ENCODE data around the gene DYDC2.
"Not testable (repeated sequence)": the region's sequence is repeated elsewhere in the genome, so short reads cannot be mapped to it uniquely, and the experiment has no call there.

DYDC2 gene

GRCh38 chr10:80356563-80356988, at the start of gene DYDC2, which contains the start of gene DYDC1:
TSS of gene DYDC2 (plus strand) at chr10:80356781. CDS start at chr10:80362444, 5,663 bp downstream.
TSS of gene DYDC1 (minus strand) at chr10:80356755. CDS start at chr10:80352601, 4,154 bp downstream.
- peak in 1 of 2 donors; percentile 6 for DNase-seq (ENCODE audit: low read depth in 1 of 2, low spot score in 1 of 2)

- DNase-seq (ENCODE audit: low read depth in 1 of 2, low spot score in 1 of 2), result no peak
Observed at GRCh38 chr10:80313523-80313922, 43.1 kb upstream of the DYDC2 start.

GRCh38 chr10:80315391-80315790, 41.2 kb upstream of the DYDC2 start:
- DNase-seq (ENCODE audit: low read depth in 1 of 2, low spot score in 1 of 2), result no peak

- no peak for DNase-seq (ENCODE audit: low read depth in 1 of 2, low spot score in 1 of 2)
Observed at GRCh38 chr10:80318742-80319141, 37.8 kb upstream of the DYDC2 start.

- no peak for DNase-seq (ENCODE audit: low read depth in 1 of 2, low spot score in 1 of 2)
Observed at GRCh38 chr10:80319318-80319717, 37.3 kb upstream of the DYDC2 start.

GRCh38 chr10:80319725-80320290, 36.8 kb upstream of the DYDC2 start:
- no peak for DNase-seq (ENCODE audit: low read depth in 1 of 2, low spot score in 1 of 2)

- no peak for DNase-seq (ENCODE audit: low read depth in 1 of 2, low spot score in 1 of 2)
Observed at GRCh38 chr10:80320377-80320776, 36.2 kb upstream of the DYDC2 start.

- DNase-seq (ENCODE audit: low read depth in 1 of 2, low spot score in 1 of 2), result no peak
Observed at GRCh38 chr10:80321183-80321582, 35.4 kb upstream of the DYDC2 start.

- DNase-seq (ENCODE audit: low read depth in 1 of 2, low spot score in 1 of 2), result no peak
Observed at GRCh38 chr10:80322158-80322557, 34.4 kb upstream of the DYDC2 start.

GRCh38 chr10:80322711-80323110, 33.9 kb upstream of the DYDC2 start:
- DNase-seq (ENCODE audit: low read depth in 1 of 2, low spot score in 1 of 2), result no peak

GRCh38 chr10:80323311-80323710, 33.3 kb upstream of the DYDC2 start:
- no peak for DNase-seq (ENCODE audit: low read depth in 1 of 2, low spot score in 1 of 2)

- no peak for DNase-seq (ENCODE audit: low read depth in 1 of 2, low spot score in 1 of 2)
Observed at GRCh38 chr10:80324086-80324485, 32.5 kb upstream of the DYDC2 start.

- no peak for DNase-seq (ENCODE audit: low read depth in 1 of 2, low spot score in 1 of 2)
Observed at GRCh38 chr10:80324891-80325364, 31.7 kb upstream of the DYDC2 start.

GRCh38 chr10:80333983-80334382, 22.6 kb upstream of the DYDC2 start:
- no peak for DNase-seq (ENCODE audit: low read depth in 1 of 2, low spot score in 1 of 2)

- no peak for DNase-seq (ENCODE audit: low read depth in 1 of 2, low spot score in 1 of 2)
Observed at GRCh38 chr10:80344276-80344675, 12.3 kb upstream of the DYDC2 start.

GRCh38 chr10:80344912-80345311, 11.7 kb upstream of the DYDC2 start:
- no peak for DNase-seq (ENCODE audit: low read depth in 1 of 2, low spot score in 1 of 2)

- no peak for DNase-seq (ENCODE audit: low read depth in 1 of 2, low spot score in 1 of 2)
Observed at GRCh38 chr10:80350251-80350650, 6.3 kb upstream of the DYDC2 start.

GRCh38 chr10:80351220-80351619, 5.4 kb upstream of the DYDC2 start:
- no peak for DNase-seq (ENCODE audit: low read depth in 1 of 2, low spot score in 1 of 2)

GRCh38 chr10:80356989-80357850, 639 bp downstream of the DYDC2 start:
- no peak for DNase-seq (ENCODE audit: low read depth in 1 of 2, low spot score in 1 of 2)

- DNase-seq (ENCODE audit: low read depth in 1 of 2, low spot score in 1 of 2), result no peak
Observed at GRCh38 chr10:80357851-80358125, 1.2 kb downstream of the DYDC2 start.

GRCh38 chr10:80358925-80359324, 2.3 kb downstream of the DYDC2 start:
- not testable (repeated sequence) for DNase-seq (ENCODE audit: low read depth in 1 of 2, low spot score in 1 of 2)

GRCh38 chr10:80359644-80360043, 3.1 kb downstream of the DYDC2 start:
- no peak for DNase-seq (ENCODE audit: low read depth in 1 of 2, low spot score in 1 of 2)

- DNase-seq (ENCODE audit: low read depth in 1 of 2, low spot score in 1 of 2), result no peak
Observed at GRCh38 chr10:80365510-80365909, 8.9 kb downstream of the DYDC2 start.
